PFSK-1 (cell line): ENCODE measurements around the gene TPPP3.

Source experiments
- FOXP2 ChIP-seq: optimal IDR thresholded peaks from 2 replicates; pipeline ENCODE3; 2011; ENCODE audit warnings: borderline replicate concordance, control low read depth, inconsistent platforms; ENCODE audit not compliant: insufficient read depth; ENCODE audit errors: extremely low read length, extremely low read depth
- POLR2AphosphoS5 ChIP-seq: IDR thresholded peaks from 2 replicates; pipeline ENCODE4 v1.6.1; 2012; ENCODE audit warnings: low read depth, mild to moderate bottlenecking, control low read depth, low read length, moderate library complexity
- SIN3A ChIP-seq: IDR thresholded peaks from 2 replicates; pipeline ENCODE4 v1.6.1; 2012; ENCODE audit warnings: mild to moderate bottlenecking, low read length, moderate library complexity, borderline replicate concordance; ENCODE audit not compliant: insufficient read depth
- TAF1 ChIP-seq: IDR thresholded peaks from 2 replicates; pipeline ENCODE4 v1.6.1; 2012; ENCODE audit warnings: low read length, control low read depth, borderline replicate concordance; ENCODE audit not compliant: insufficient read depth
- TF ChIP-seq, protein P1 (sequence below), 2 experiments: IDR thresholded peaks; 2 replicates each; pipeline versions ENCODE4 v1.6.1 to v1.8.0; 2011 to 2012; ENCODE audit warnings: low read depth in 2 of 2, low read length in 2 of 2, control low read depth in 1 of 2, inconsistent platforms in 1 of 2, mild to moderate bottlenecking in 1 of 2, moderate library complexity in 1 of 2; ENCODE audit not compliant: insufficient read depth in 1 of 2

DNA sequence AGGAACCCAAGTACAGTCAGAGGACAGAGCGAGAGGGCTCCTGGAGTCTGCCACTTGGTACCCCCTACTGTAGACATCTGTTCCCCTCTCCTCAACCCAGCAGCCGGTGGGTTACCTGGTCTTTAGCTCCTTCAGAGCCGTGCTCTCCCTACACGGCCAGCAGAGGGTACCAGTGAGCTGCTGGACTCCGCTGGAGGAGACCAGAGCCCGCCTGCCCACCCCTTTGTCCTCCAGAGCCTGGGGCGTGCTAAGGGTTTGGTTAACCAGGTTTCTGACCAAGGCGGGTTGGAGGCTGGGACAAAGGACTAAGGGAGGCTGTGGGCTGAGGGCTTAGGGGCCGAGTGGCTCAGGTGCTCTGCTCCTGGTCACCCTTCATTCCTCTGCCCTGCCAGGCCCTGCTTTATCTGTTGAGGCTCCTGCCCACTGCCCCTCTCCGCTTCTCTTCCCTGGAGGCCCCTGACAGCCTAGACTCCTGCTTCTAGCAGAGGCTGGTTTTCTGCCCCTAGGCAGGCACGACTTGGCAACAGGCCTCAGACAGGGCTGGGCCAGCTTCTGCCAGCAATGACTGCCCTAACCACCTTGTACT lies 34.9 kb upstream of the TPPP3 start:
- TF ChIP-seq TAF1 (no peak), SIN3A (no peak), POLR2AphosphoS5 (no peak), FOXP2 (no peak)
- TF ChIP-seq, protein P1, sequence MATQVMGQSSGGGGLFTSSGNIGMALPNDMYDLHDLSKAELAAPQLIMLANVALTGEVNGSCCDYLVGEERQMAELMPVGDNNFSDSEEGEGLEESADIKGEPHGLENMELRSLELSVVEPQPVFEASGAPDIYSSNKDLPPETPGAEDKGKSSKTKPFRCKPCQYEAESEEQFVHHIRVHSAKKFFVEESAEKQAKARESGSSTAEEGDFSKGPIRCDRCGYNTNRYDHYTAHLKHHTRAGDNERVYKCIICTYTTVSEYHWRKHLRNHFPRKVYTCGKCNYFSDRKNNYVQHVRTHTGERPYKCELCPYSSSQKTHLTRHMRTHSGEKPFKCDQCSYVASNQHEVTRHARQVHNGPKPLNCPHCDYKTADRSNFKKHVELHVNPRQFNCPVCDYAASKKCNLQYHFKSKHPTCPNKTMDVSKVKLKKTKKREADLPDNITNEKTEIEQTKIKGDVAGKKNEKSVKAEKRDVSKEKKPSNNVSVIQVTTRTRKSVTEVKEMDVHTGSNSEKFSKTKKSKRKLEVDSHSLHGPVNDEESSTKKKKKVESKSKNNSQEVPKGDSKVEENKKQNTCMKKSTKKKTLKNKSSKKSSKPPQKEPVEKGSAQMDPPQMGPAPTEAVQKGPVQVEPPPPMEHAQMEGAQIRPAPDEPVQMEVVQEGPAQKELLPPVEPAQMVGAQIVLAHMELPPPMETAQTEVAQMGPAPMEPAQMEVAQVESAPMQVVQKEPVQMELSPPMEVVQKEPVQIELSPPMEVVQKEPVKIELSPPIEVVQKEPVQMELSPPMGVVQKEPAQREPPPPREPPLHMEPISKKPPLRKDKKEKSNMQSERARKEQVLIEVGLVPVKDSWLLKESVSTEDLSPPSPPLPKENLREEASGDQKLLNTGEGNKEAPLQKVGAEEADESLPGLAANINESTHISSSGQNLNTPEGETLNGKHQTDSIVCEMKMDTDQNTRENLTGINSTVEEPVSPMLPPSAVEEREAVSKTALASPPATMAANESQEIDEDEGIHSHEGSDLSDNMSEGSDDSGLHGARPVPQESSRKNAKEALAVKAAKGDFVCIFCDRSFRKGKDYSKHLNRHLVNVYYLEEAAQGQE (IDR thresholded peaks at IDR 0.05; ENCODE audit: insufficient read depth in 1 of 2, low read depth in 2 of 2, low read length in 2 of 2) = no peak
